GM19240 (cell line): ENCODE data around the gene DOCK8.

ENCODE experiments used
- DNase-seq: peaks from one replicate; pipeline ENCODE4 v3.0.0; 2011; ENCODE audit warnings: low spot score; ENCODE audit not compliant: insufficient read length

DOCK8 gene

DNA sequence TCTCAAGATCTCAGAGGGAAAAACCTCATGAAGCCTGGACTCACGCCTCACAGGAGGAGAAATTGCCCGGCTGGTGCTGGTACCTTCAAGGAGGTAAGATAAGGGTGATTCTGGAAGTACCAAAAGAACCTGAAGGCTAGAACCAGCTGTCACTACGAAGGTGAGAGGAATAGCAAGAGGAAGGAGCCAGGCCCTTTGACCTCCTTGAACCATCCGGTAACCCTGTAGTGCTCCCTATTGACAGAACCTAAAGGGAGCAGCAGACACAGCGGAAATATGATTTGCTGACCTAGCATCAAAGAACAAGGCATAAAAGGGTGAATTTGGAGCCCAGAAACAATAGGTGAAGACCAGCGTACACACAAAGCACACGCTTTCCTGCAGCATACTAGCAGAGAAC is 92.2 kb downstream of the DOCK8 start:
- DNase-seq: no peak

- DNase-seq: no peak
Observed at GRCh38 chr9:311841-312240, 97.2 kb downstream of the DOCK8 start.

DNA sequence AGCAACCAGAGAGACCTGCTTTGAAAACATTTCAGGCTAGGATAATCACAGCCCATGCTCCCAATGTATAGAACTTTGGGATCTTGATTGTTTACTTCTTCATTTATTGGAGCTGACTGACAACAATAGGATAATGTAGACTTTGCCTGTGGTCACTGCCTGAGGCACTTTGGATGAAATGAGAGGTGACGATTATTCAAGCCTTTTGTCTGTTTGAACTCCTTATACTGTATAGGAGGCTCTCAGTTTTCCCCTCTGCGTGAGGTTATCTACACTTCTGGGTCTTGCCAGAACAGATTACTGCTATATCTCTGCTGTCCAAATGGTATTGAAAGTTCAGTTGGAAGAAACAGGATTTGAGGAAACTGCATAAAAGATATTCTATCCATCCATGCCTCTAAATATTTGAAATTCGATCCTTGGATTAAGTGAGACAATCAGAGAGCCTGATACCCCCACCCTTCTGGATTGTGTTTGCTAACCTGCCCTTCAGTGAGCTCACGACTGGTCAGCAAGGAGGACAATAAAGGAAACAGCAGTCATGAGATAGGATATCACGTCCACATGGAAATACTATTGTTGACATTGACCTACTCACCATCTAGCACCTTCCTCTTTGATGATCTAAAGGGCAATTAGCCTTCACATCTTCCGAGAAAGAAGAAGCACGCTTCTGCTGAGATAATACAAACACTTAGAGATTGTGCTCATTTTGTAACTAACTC is 98.1 kb downstream of the DOCK8 start:
- DNase-seq: no peak

- DNase-seq: no peak
Observed at GRCh38 chr9:316382-316965, 101.8 kb downstream of the DOCK8 start.

DNA sequence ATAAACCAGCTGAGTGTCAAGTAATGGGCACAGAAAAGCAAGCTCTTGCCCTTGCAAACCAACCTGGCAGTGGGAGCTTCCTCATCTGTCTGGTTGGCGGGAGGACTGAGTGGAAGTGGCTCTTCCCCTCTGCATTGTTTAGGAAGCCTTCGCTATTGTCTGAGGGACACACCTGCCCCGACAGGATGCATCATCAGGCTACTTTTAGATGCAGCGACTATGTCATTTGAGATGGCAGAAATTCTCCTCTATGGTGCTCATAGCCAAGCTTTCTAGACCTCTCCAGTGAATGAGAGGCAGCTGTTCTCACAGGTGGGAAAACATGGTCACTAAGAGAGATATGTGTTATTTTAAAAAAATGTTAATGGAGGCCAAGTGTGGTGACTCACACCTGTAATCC is 104.0 kb downstream of the DOCK8 start:
- DNase-seq: no peak

- no peak for DNase-seq
Observed at GRCh38 chr9:324971-325370, 110.3 kb downstream of the DOCK8 start.

GRCh38 chr9:326667-327066 is 112.0 kb downstream of the DOCK8 start:
- no peak for DNase-seq

DNA sequence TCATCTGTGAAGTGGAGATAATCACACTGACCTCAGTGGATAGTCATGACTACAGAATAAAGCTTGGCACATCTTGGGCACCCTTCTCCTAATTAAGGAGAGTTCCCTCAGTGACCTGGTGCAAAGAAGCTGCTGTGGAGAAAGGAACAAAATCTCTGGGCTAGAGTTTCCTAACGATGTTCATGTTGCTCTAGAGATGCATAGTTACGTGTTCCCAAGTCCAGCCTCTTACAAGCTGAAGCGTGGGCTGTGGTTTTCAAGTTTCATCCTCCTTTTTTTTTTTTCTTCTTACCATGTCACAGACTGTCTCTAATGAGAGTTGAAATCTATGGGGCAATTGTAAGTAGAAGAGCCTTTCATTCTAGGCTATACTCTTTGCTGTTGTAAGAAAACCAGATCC is 113.8 kb downstream of the DOCK8 start:
- DNase-seq: no peak

GRCh38 chr9:331197-331596 is 116.5 kb downstream of the DOCK8 start:
- no peak for DNase-seq

- DNase-seq: no peak
Observed at GRCh38 chr9:335373-335772, 120.7 kb downstream of the DOCK8 start.

GRCh38 chr9:336039-336438 is 121.4 kb downstream of the DOCK8 start:
- DNase-seq: no peak

GRCh38 chr9:338602-339001 is 123.9 kb downstream of the DOCK8 start:
- no peak for DNase-seq

DNA sequence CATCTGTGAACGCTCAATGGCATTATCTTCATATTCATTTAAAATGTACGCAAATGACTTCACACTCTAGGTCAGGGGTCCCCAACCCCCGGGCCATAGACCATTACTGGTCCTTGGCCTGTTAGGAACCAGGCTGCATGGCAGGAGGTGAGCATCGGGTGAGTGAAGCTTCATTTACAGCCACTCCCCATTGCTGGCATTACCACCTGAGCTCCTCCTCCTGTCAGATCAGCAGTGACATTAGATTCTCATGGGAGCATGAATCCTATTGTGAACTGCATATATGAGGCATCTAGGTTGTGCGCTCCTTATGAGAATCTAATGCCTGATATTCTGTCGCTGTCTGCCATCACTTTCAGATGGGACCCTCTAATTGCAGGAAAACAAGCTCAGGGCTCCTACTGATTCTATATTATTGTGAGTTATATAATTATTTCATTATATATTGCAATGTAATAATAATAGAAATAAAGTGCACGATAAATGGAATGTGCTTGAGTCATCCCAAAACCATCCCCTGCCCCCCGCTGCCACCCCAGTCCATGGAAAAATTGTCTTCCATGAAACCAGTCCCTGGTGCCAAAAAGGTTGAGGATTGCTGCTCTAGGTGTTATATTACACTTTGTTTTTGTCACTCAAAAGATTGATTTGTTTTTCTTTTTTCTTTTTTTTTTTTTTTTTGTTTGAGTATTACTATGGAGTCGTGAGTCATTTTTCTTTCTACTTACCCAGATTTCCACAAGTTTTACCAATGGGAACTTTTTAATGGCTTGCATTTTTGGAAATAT is 127.2 kb downstream of the DOCK8 start:
- DNase-seq: no peak

GRCh38 chr9:343773-344172 is 129.1 kb downstream of the DOCK8 start:
- DNase-seq: no peak

DNA sequence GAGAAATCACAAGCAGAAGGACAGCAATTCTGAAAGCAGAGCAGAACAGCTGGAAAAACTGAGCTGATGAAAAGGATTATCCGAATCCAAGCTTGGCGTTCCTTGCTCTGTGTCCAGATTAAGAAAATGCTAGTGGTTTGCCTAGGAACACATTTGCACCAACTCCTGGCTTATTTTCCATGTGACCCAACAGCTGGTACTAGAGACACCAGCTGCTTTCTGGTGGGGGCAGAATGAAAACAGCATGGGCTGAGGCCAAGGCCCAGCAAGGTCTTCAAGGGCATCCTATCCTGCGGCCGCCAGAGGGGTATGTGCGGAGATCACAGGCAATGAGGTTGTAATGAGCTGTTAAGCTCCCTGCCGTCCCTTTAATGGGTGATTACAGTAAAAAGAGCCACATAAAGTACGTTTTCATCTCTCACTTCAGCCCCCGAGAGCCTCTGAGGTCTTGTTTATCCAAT is 131.5 kb downstream of the DOCK8 start:
- no peak for DNase-seq

DNA sequence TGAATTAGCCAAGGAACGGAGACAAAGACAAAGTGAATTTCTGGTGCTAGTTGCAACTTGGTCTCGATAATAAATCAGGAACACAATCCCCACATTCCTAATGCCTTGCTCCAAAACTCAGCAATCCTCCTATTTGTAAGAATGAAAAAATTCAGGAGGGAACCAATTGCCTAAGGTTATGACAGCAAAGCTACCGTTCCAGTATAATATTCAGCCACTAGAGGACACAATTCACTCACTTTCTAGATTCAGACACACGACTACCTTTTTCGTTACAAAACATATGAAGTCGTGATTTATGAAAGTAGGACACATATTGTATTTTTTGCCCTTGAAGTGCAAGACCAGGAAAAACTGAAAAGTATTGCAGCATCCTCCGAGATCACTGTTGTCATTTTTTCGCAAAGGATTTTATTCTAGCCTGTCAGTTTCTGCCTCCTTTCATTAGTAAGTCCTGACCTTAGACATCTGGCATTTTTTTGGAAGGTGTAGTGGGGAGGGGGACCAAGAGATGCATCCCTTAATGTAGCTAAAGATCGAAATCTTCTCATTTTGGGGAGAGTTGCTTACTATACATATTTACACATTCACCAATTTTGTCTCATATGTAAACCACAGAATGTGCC is 133.1 kb downstream of the DOCK8 start:
- no peak for DNase-seq

DNA sequence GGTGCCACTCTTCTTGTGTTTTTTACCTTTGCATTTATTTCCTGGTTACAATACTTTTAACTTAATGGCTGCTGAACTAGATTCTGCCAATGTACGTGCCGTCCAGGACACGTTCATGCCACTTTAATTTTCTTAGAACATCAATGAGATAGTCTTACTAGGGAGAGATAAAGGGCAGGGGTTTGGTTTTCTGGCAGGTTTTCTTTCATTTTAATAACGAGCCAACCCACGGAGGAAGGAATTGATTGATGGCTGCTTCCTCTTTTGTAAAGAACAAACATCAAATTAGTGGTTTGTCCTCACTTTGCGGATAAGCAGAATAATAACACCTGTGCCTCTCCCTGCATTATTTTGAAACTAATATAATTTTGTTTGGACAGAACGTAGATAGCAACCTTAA is 135.7 kb downstream of the DOCK8 start:
- no peak for DNase-seq

GRCh38 chr9:351916-352315 is 137.3 kb downstream of the DOCK8 start:
- no peak for DNase-seq

GRCh38 chr9:353077-353476 is 138.4 kb downstream of the DOCK8 start:
- DNase-seq: no peak

GRCh38 chr9:354453-354852 is 139.8 kb downstream of the DOCK8 start:
- no peak for DNase-seq

GRCh38 chr9:357560-357959 is 142.9 kb downstream of the DOCK8 start:
- DNase-seq: no peak
